Measurements from ENCODE around the gene GABRG3.

Gene GABRG3

GRCh38 chr15:26970712-26971210 is at the start of gene GABRG3:
TSS of gene GABRG3 (plus strand) at chr15:26971181.
- DNase-seq, result no peak

GRCh38 chr15:26921433-26921832 is 49.5 kb upstream of the GABRG3 start:
- DNase-seq, result no peak

DNA sequence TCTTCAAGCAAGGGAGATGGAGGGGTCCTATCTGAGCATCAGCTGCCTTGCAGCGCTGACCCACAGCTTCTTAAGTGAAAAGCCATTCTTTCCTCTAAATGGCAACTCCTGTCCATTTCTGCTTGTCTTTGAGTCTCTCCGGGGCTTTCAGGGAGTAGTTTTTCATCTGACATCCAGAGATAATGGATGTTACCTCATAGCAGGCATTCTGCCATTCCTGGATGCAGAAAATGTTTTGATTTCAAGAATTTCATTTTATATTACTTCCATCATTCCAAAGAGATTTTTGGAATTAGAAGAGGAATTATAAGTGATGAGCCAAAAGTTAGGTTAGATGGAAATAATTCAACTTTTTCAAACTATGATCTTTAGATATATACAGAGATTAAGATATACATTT is 44.9 kb upstream of the GABRG3 start:
- no peak for DNase-seq

DNA sequence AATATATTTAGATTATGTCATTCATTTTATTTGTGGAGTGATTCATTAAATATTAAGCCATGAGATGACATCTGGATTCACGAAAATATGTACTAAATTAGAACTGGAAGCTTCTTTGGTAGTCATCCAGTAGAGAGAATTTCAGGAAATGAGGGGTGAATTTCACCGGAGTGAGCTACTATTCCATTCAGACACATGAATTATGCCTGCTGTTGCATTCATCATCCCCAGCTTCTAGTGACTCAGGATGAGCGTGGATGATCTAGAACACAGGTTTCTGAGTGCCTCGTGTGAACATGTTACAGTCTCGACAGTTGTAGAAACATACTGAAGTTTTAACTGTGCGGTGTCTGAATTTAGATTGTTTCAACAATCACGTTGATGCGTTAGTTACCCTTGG is 42.9 kb upstream of the GABRG3 start:
- no peak for DNase-seq

- no peak for DNase-seq
Measured at GRCh38 chr15:26929588-26929987, 41.4 kb upstream of the GABRG3 start.

GRCh38 chr15:26934848-26935247 is 36.1 kb upstream of the GABRG3 start:
- DNase-seq, result no peak

DNA sequence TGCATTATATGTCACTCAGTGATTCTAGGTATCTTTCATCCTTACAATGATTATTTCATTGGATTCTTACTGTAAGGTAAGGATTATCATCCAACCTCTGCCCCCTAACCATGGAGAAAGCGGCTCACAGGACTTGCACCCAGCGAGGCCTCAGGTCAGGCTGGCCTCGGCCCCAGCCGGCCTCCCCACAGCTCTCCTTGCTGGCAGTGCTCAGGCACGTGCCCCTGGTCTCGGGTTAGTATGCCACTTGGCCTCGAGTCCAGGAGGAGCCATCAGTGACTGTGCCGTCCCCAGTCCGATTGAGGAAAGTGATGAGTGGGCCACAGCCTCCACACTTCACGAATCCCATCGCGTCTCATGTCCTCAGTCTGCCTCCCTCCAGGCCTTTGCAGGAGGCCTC is 35.7 kb upstream of the GABRG3 start:
- DNase-seq, result no peak

DNA sequence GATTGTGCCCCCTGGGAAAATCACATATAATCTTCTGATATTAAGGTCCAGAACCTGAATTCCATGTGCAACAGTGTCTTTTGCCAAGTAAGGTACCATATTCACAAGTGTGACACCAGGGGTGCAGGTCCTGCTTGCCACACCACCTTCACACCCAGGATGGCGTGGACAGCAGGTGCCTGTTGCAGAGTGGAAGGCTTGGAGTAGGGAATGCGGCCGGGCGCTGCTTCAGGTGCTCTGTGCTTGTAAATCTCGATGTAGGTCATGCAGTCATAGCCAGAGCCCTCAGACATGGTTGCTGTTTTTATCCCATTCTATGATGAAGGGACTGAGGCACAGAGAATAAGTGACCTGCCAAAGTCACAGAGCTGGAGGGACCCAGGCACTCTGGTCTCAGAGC is 34.5 kb upstream of the GABRG3 start:
- no peak for DNase-seq

- DNase-seq, result no peak
Measured at GRCh38 chr15:26937134-26937533, 33.8 kb upstream of the GABRG3 start.

GRCh38 chr15:26939398-26939797 is 31.6 kb upstream of the GABRG3 start:
- no peak for DNase-seq

DNA sequence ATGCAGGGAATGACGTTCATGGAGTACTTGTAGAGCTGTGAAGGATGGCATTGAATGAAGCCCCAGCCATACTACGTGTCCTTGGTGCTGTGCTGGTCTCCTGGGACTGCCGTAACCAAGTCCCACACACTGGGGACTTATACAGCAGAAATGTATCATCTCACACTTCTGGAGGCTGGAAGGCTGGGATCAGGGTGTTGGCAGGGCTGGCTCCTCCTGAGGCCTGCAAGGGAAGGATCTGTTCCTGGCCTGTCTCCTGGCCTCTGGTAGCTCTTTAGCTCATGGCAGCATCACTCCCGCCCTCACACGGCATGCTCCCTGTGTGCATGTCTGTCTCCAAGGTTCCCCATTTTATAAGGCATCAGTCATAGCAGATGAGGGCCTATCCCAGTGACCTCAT is 29.5 kb upstream of the GABRG3 start:
- DNase-seq, result no peak

DNA sequence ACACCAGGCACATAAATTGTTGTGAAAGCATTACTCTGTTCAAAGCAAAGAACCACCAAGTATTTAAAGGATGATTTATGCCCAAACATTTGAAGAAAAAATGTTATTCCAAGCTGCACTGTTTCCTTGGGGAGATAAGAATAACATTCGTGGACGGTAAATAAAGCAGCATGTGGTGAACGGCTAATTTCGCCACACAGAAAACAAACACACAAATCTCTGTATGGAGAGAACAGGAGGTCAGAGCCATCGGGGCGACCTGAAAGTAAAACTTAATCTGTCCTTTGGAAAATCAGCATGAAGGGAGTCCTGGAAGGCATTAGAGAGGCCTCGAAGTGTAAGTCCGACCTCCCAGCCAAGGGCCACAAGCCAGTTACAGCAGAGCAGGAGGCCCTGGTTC is 27.1 kb upstream of the GABRG3 start:
- DNase-seq, result no peak

DNA sequence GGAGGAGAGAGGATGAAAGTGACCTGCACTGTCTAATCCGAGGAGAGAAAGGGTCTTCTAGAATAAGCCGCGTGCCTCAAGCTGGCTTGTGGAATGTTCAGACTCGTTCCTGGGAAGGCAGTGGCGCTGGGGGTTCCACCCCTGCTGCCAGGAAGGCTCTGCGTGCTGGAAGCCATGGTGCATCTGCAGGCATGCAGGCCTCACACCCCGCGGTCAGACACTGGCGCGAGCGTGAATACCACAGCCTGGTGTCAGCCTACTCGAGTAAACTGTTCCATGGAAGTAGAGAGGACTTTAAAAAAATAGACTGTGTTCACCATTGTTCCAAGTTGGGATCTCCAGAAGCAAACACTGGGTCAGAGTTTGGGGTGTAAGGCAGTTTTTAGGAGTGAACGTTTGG is 25.9 kb upstream of the GABRG3 start:
- DNase-seq, result no peak

GRCh38 chr15:26950001-26950400 is 21.0 kb upstream of the GABRG3 start:
- DNase-seq, result no peak

- DNase-seq, result no peak
Measured at GRCh38 chr15:26954403-26954802, 16.6 kb upstream of the GABRG3 start.

DNA sequence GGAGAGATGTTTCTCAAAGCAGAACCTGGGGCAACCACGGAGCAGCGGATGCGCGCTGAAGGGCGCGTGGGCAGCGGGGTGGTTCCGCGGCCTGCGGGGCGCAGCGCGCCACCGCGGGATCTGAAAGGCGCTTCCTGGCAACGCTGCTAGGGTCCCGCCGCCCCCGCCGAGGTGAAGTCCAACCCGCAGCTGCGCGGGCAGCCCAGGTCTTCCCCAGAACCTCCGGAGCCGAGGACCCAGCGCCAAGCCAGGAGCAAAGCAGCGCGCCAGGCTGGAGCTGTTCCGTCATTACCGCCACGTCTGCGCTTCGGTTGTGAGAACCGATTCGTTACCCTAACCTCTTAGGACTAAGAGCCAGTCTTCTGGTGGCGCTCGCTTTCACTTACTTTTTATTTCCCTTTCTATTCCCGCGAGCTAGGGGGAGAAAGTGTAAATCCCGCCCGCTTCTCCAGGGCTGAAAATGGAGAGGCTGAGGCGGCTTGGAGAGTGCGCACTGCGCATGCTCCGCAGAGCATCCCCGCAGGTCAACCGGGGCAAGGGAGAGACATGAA is 3.2 kb upstream of the GABRG3 start:
- DNase-seq, result no peak

- DNase-seq, result no peak
Measured at GRCh38 chr15:26968806-26969205, 2.2 kb upstream of the GABRG3 start.

GRCh38 chr15:26971271-26972018 is 464 bp downstream of the GABRG3 start:
- no peak for DNase-seq

- no peak for DNase-seq
Measured at GRCh38 chr15:26972636-26973035, 1.7 kb downstream of the GABRG3 start.

- DNase-seq, result no peak
Measured at GRCh38 chr15:26974120-26974780, 3.3 kb downstream of the GABRG3 start.

- no peak for DNase-seq
Measured at GRCh38 chr15:26981492-26981891, 10.5 kb downstream of the GABRG3 start.

DNA sequence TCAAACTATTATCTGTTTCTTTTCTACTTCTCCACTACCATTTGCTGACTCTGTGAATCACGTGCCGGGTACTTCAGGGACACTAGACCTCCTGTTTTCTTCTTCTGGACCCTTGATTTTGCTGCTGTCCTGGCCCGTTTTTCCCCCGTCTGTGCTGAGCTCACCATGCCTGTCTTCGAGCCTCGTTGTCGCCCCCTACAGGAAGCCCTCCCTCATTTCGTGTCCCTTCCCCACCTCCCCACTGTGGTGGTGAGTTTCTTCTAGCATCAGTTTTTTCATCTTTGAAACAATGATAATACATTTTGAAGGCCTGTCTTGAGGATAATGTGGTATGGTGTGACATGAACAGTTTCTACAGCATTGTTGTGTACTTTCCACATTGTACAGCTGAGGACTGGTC is 12.8 kb downstream of the GABRG3 start:
- no peak for DNase-seq

DNA sequence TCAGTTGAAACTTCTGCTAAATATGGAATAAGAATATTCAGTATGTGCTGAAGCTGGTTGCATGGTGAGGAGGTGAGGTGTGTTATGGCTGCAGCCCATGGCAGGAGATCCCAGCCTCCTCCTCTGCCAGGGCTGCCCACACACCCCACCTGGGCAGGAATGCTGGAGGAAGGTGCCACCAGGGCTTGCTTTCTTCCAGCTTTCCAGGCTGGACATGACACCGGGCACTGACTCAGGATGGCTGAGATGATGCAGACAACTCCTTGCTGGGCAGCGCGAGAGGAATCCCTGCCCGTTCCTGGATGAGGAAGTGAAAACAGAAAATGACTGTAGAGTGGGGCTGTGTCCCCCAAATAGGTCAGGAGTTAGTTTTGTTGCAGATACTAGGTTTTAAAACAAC is 14.1 kb downstream of the GABRG3 start:
- no peak for DNase-seq

DNA sequence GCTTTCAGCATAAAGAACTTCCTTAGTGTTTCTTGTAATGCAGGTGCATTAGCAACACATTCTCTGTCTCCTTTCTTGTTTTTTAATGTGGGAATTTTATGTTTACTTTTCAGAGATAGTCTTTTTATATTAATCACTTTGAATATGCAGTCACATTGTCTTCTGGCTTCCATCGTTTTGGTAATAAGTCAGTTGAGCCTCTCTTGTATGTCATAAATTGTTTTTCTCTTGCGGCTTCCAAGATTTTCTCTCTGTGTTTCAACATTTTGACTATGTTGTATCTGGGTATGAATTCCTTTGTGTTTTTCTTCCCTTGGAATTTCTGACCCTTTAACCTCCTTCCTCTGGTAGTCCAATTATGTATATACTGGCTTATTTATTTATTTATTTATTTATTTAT is 25.3 kb downstream of the GABRG3 start:
- no peak for DNase-seq

All from stimulated activated naive CD4-positive, alpha-beta T cell treated with Interleukin-2 at 50 U/mL for 16 hours (primary cell).